Body of pancreas (tissue), 4 donors: ENCODE results near the gene OSBPL6.

ENCODE experiments used
- POLR2A ChIP-seq, 3 donors: fragments of 450-650 bp; IDR thresholded peaks; one replicate each; pipeline ENCODE4 v1.6.1; 2016; ENCODE audit warnings: antibody characterized with exemption in 3 of 3, mild to moderate bottlenecking in 2 of 3
- TF ChIP-seq, protein P1 (sequence below), 7 experiments: fragments of 450-650 bp in 4 of 7; fragments of 200-600 bp in 3 of 7; sonication (generic) in 3 of 7; IDR thresholded peaks; one replicate each; pipeline ENCODE4 v1.5.1; 2016 to 2019; ENCODE audit warnings: antibody characterized with exemption in 7 of 7

DNA sequence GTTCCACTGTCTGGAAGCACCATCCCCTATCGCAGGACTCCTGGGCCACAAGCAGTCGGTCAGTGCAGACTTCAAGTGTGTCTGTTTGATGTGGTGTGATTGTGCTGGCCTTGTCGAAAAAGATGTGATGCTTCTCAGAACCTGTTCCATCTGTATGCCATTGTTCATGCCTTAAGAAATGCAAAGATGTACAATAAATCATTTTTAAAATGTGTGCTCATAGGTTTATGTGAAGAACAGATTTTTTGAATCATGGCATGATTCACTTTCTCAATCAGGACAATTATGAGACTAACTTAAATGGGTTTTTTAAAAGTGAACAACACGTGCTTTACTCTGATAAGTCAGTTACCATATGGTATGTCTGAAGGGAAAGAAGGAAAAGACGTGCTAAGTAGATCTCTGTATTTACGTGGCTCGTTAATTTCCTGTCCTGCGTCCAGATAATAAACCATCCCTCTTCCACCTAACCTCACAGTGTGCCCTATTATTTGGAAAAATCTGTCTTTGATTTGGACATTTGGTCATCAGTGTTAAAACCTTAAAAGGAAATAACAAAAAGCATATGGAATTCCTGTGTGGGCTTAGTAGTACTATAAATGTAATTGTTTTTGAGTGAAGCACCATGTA, 201.7 kb downstream of the OSBPL6 start:
- no peak for TF ChIP-seq POLR2A (IDR thresholded peaks at IDR 0.05)
- TF ChIP-seq, protein P1, sequence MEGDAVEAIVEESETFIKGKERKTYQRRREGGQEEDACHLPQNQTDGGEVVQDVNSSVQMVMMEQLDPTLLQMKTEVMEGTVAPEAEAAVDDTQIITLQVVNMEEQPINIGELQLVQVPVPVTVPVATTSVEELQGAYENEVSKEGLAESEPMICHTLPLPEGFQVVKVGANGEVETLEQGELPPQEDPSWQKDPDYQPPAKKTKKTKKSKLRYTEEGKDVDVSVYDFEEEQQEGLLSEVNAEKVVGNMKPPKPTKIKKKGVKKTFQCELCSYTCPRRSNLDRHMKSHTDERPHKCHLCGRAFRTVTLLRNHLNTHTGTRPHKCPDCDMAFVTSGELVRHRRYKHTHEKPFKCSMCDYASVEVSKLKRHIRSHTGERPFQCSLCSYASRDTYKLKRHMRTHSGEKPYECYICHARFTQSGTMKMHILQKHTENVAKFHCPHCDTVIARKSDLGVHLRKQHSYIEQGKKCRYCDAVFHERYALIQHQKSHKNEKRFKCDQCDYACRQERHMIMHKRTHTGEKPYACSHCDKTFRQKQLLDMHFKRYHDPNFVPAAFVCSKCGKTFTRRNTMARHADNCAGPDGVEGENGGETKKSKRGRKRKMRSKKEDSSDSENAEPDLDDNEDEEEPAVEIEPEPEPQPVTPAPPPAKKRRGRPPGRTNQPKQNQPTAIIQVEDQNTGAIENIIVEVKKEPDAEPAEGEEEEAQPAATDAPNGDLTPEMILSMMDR (IDR thresholded peaks at IDR 0.05), result no peak
